IMR-90 (cell line): Measurements from ENCODE around the gene SF3B3. TPM values are rescaled to one million over a fixed set of nuclear protein-coding genes. Genes with fewer than 3 reads are reported as not detected.
A peak's percentile ranks its signal among the peaks of the same experiment; 100 is the strongest.

Experiments used
- ATAC-seq: fragments of 200-7000 bp; cut with Tn5 transposase; 2 replicates; pipeline ENCODE4 v1.9.1; 2020; ENCODE audit warnings: low read depth, mild to moderate bottlenecking, moderate library complexity
- BruUV-seq: library from RNA; stranded (reverse); fragments of 400-500 nt; replicated peaks from 2 replicates; lab custom pipeline; 2021; lab: Mats Ljungman, UMichigan
- CTCF ChIA-PET: fragments of 300-600 bp; formaldehyde crosslinking; extraction: SDS; loops from one replicate; lab custom pipeline; 2021; ENCODE audit warnings: antibody characterized with exemption; lab: Yijun Ruan, JAX
- POLR2A ChIA-PET: fragments of 300-600 bp; sonication (Branson Sonifier 250); formaldehyde crosslinking; loops from one replicate; lab custom pipeline; 2022; ENCODE audit warnings: antibody characterized with exemption; ENCODE audit not compliant: unreplicated experiment; lab: Charles Lee
- DNase-seq: peaks from one replicate; pipeline ENCODE4 v3.0.0; 2013
- H2AFZ ChIP-seq: replicated peaks from 2 replicates; pipeline ENCODE3; 2013; ENCODE audit warnings: low read length, mild to moderate bottlenecking; ENCODE audit not compliant: poor library complexity
- H2AK5ac ChIP-seq: 2 replicates; pipeline ENCODE4 v1.6.1; 2013; ENCODE audit warnings: low read depth, low read length, inconsistent platforms
- H2AK9ac ChIP-seq: replicated peaks from 2 replicates; pipeline ENCODE3; 2013; ENCODE audit warnings: mild to moderate bottlenecking, low read depth, low read length, moderate library complexity; ENCODE audit not compliant: poor library complexity
- H2BK120ac ChIP-seq: 2 replicates; pipeline ENCODE4 v1.6.1; 2013; ENCODE audit warnings: low read depth, low read length, inconsistent platforms
- H2BK15ac ChIP-seq: 3 replicates; pipeline ENCODE4 v1.6.1; 2013; ENCODE audit warnings: low read depth, low read length, inconsistent platforms
- H2BK20ac ChIP-seq: 2 replicates; pipeline ENCODE4 v1.6.1; 2013; ENCODE audit warnings: low read depth, mild to moderate bottlenecking, inconsistent platforms, low read length, moderate library complexity
- H2BK5ac ChIP-seq: 2 replicates; pipeline ENCODE4 v1.6.1; 2013; ENCODE audit warnings: mild to moderate bottlenecking, low read depth, low read length, inconsistent platforms; ENCODE audit not compliant: poor library complexity, severe bottlenecking
- H3K14ac ChIP-seq: replicated peaks from 2 replicates; pipeline ENCODE4 v1.6.1; 2013; ENCODE audit warnings: low read depth, low read length, inconsistent platforms
- H3K18ac ChIP-seq: 2 replicates; pipeline ENCODE4 v1.6.1; 2013; ENCODE audit warnings: low read depth, low read length, control low read depth
- H3K23ac ChIP-seq: 2 replicates; pipeline ENCODE4 v1.6.1; 2013; ENCODE audit warnings: low read depth, low read length, inconsistent platforms
- H3K27ac ChIP-seq: 2 replicates; pipeline ENCODE4 v1.5.1; 2013; ENCODE audit warnings: mild to moderate bottlenecking, control low read depth, low read length; ENCODE audit not compliant: insufficient read depth
- H3K27me3 ChIP-seq: 2 replicates; pipeline ENCODE4 v1.6.1; 2013; ENCODE audit warnings: low read length; ENCODE audit not compliant: control insufficient read depth, insufficient read depth
- H3K36me3 ChIP-seq: 2 replicates; pipeline ENCODE4 v1.6.1; 2013; ENCODE audit warnings: low read length, mixed read lengths; ENCODE audit not compliant: control insufficient read depth, insufficient read depth
- H3K4ac ChIP-seq: 2 replicates; pipeline ENCODE4 v1.6.1; 2013; ENCODE audit warnings: low read depth, low read length, inconsistent platforms
- H3K4me1 ChIP-seq: 2 replicates; pipeline ENCODE4 v1.6.1; 2013; ENCODE audit warnings: low read length, mixed read lengths; ENCODE audit not compliant: control insufficient read depth, insufficient read depth
- H3K4me2 ChIP-seq: 2 replicates; pipeline ENCODE4 v1.6.1; 2013; ENCODE audit warnings: low read depth, mild to moderate bottlenecking, control low read depth, low read length, moderate library complexity
- H3K4me3 ChIP-seq: 2 replicates; pipeline ENCODE4 v1.5.1; 2013; ENCODE audit warnings: low read depth, mild to moderate bottlenecking, control low read depth, low read length, moderate library complexity; ENCODE audit not compliant: insufficient read depth
- H3K56ac ChIP-seq: 2 replicates; pipeline ENCODE4 v1.6.1; 2013; ENCODE audit warnings: low read length, inconsistent platforms; ENCODE audit not compliant: insufficient read depth; ENCODE audit errors: extremely low read depth
- H3K79me1 ChIP-seq, 2 experiments: 2 replicates each; pipeline ENCODE4 v1.6.1; 2013; ENCODE audit warnings: low read length in 2 of 2, inconsistent platforms in 1 of 2, low read depth in 1 of 2
- H3K9ac ChIP-seq: 2 replicates; pipeline ENCODE4 v1.6.1; 2013; ENCODE audit warnings: low read depth, low read length, control low read depth
- H3K9me1 ChIP-seq: 2 replicates; pipeline ENCODE4 v1.6.1; 2013; ENCODE audit warnings: low read length, inconsistent platforms; ENCODE audit not compliant: insufficient read depth
- H3K9me3 ChIP-seq: 2 replicates; pipeline ENCODE4 v1.6.1; 2013; ENCODE audit warnings: low read length; ENCODE audit not compliant: control insufficient read depth, insufficient read depth
- H4K20me1 ChIP-seq: 2 replicates; pipeline ENCODE4 v1.6.1; 2013; ENCODE audit warnings: low read length, inconsistent platforms; ENCODE audit not compliant: insufficient read depth
- H4K5ac ChIP-seq: 2 replicates; pipeline ENCODE4 v1.6.1; 2013; ENCODE audit warnings: mild to moderate bottlenecking, low read depth, low read length, control low read depth
- H4K8ac ChIP-seq, 2 experiments: 2 replicates each; pipeline ENCODE4 v1.6.1; 2013; ENCODE audit warnings: low read depth in 2 of 2, low read length in 2 of 2, control low read depth in 1 of 2, inconsistent platforms in 1 of 2
- H4K91ac ChIP-seq: 2 replicates; pipeline ENCODE4 v1.6.1; 2013; ENCODE audit warnings: low read depth, low read length, inconsistent platforms; ENCODE audit not compliant: insufficient read depth
- WGBS, 2 experiments: methylation state at CpG; one replicate each; pipeline versions ENCODE4 v1.1.5 to v1.1.7; 2013; ENCODE audit warnings: missing lambda C conversion rate in 2 of 2; ENCODE audit not compliant: insufficient read length in 1 of 2; ENCODE audit errors: extremely low coverage in 2 of 2; 5-methylcytosine and 5-hydroxymethylcytosine counted together
- dilution Hi-C: fragments of 300-500 bp; cut with HindIII; formaldehyde crosslinking; loops from one replicate; pipeline ENCODE4 v1.14.3; 2018; ENCODE audit warnings: low sequenced_read_pairs; ENCODE audit not compliant: unreplicated experiment
- in situ Hi-C: fragments of 300-500 bp; cut with MboI; formaldehyde crosslinking; loops from 3 replicates; pipeline ENCODE4 v1.14.3; 2019; ENCODE audit warnings: low sequenced_read_pairs, inconsistent platforms, mixed read lengths
- intact Hi-C: fragments of 100-400 bp; cut with micrococcal nuclease; formaldehyde crosslinking; loops from 2 replicates; pipeline ENCODE4 v1.10.0; 2022
- polyA plus RNA-seq, 3 experiments: library from polyadenylated mRNA; depleted of rRNA; stranded (reverse); fragments of >200 nt; gene quantifications; 2 replicates each; pipeline ENCODE4 v1.2.3, GENCODE V29; 2012; ENCODE audit warnings: low replicate concordance in 1 of 3
- total RNA-seq: library from RNA; depleted of rRNA; stranded (reverse); fragments of >200 nt; gene quantifications from 2 replicates; pipeline ENCODE4 v1.2.3, GENCODE V29; 2012
- TF ChIP-seq, protein P1 (sequence below): fragments of 150-350 bp; IDR thresholded peaks from 2 replicates; pipeline ENCODE4 v1.6.1; 2016; ENCODE audit warnings: low read depth, mild to moderate bottlenecking, low read length, moderate library complexity, borderline replicate concordance

The SF3B3 gene
- total and polyA plus RNA-seq, 2 of the 4 experiments (the other 2 are of a cell fraction) = 97.9 to 134 TPM

DNA sequence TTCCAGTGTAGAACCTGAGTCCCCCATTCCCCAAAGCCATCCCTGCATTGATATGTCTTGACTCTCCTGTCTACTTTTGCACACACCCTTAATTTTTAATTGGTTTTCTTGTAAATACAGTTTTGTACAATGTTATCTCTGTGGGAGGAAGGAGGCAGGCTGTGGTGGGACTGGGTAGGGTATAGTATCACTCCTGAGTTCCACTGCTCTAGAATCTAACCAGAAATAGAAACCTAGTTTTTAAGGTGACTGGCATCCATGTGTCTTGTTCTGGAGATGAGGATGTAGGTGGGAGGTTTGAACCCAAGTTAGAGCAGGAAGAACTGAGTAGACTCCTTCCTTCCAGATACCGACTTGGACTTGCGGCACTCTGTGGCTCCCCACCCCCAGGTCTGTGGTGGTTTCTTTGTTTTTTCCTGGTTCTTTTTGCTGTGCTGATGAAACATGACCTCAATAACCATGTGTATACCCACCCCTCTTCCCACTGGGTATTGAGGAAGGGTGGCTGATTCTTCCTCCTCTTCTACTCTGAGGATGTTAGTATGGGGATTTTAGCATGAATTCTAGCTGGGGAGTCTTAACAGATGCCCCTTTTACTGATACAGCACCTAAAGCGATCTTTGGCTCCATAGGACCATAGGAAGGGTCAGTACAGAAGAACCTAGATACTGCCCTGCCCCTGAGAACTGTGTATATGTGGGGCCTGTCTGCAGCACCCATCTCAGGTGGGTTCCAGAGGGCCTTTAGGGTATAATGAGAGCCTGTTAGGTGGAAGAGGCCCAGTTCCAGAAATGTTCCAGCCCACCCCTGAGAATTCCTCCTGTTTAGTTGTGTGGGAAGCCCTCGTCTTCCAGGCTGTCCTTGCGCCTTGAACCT lies 48.7 kb downstream of the SF3B3 start:
- Histone ChIP-seq H3K4me1 (peaks cover 38% of the 10 kb centered on the region), H3K4ac (peak overlapping the region; percentile 74), H2AK5ac (peak overlapping the region; percentile 60; the same call in 1 of the 2 replicates), H2BK5ac (peak overlapping the region; percentile 38), H2BK20ac (peak overlapping the region; percentile 72), H4K5ac (0 out of 2 replicates have a peak overlapping the region, but pooled peaks have one; percentile 45), H3K23ac (peak overlapping the region; percentile 81; the same call in 1 of the 2 replicates), H3K9me1 (peaks cover 40% of the 10 kb centered on the region), H3K18ac (0 out of 2 replicates have a peak overlapping the region, but pooled peaks have one; percentile 68), H4K8ac (peak overlapping the region in 1 of 2 experiments; percentile 38; a peak in 2 of 4 replicates), H3K4me3 (no peak overlapping the region), H2BK15ac (peak overlapping the region; percentile 48; the same call in 1 of the 3 replicates), H3K79me1 (peaks cover 6 to 83% of the 10 kb centered on the region in 2 experiments; a peak in 3 of 4 replicates), H3K27ac (peak overlapping the region; percentile 70; the same call in 1 of the 2 replicates), H3K4me2 (no peak overlapping the region), H3K9ac (no peak overlapping the region), H4K20me1 (peaks cover 53% of the 10 kb centered on the region), H2BK120ac (peak overlapping the region; percentile 38), H4K91ac (peak overlapping the region; percentile 19; the same call in 1 of the 2 replicates), H3K14ac (peak overlapping the region; percentile 73), H3K27me3 (no peaks in the 10 kb centered on the region), H3K36me3 (peaks cover 56% of the 10 kb centered on the region), H3K9me3 (no peaks in the 10 kb centered on the region), H2AK9ac (no peak overlapping the region), H3K56ac (no peak overlapping the region), H2AFZ (no peak overlapping the region)
- ChIA-PET POLR2A (no interaction called here), CTCF (interaction anchor here (0.6 to 0.7 kb wide), 2 partner anchors 47 to 82 kb away, joined by 3 read pairs; no protein-coding TSS in a partner anchor)
- in situ Hi-C loops (loop anchor here (5.0 kb wide), 1 partner anchor 80 kb away; no protein-coding TSS in a partner anchor), dilution Hi-C loops (no loop called here), intact Hi-C loops (loop anchor here (5.0 kb wide), 2 partner anchors 65 to 80 kb away; no protein-coding TSS in a partner anchor)
- WGBS, 2 experiments = no CpG with 5 or more reads among the region's 5 CpGs
- no peak for DNase-seq
- TF ChIP-seq, protein P1, sequence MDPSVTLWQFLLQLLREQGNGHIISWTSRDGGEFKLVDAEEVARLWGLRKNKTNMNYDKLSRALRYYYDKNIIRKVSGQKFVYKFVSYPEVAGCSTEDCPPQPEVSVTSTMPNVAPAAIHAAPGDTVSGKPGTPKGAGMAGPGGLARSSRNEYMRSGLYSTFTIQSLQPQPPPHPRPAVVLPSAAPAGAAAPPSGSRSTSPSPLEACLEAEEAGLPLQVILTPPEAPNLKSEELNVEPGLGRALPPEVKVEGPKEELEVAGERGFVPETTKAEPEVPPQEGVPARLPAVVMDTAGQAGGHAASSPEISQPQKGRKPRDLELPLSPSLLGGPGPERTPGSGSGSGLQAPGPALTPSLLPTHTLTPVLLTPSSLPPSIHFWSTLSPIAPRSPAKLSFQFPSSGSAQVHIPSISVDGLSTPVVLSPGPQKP = no peak
- no TSS peak for BruUV-seq
- no peak for ATAC-seq
